AG04450 (cell line): ENCODE results near the gene GAREM2. TPM values are rescaled to one million over a fixed set of nuclear protein-coding genes. Genes with fewer than 3 reads are reported as not detected.

Experiments used
- CTCF ChIA-PET: fragments of 300-600, 350-600 bp; formaldehyde crosslinking; extraction: SDS; loops from one replicate; lab custom pipeline; 2022; ENCODE audit warnings: antibody characterized with exemption, inconsistent platforms; lab: Charles Lee
- POLR2A ChIA-PET: fragments of 350-600 bp; formaldehyde crosslinking; extraction: SDS; loops from one replicate; lab custom pipeline; 2021; ENCODE audit warnings: antibody characterized with exemption, inconsistent platforms; lab: Yijun Ruan, JAX
- DNase-seq: peaks from one replicate; pipeline ENCODE4 v3.0.0-alpha.2; 2011; ENCODE audit warnings: low read depth, low spot score
- H3K27ac ChIP-seq: one replicate; pipeline ENCODE4 v1.5.1; 2012; ENCODE audit warnings: low read depth, low read length, control low read depth
- H3K27me3 ChIP-seq: one replicate; pipeline ENCODE4 v1.6.0; 2012; ENCODE audit warnings: low read length; ENCODE audit not compliant: control insufficient read depth, insufficient read depth
- H3K4me3 ChIP-seq: 2 replicates; pipeline ENCODE4 v1.5.1; 2011; ENCODE audit warnings: mild to moderate bottlenecking, low read depth, low read length, control low read depth
- H3K9me3 ChIP-seq: 2 replicates; pipeline ENCODE4 v1.5.1; 2012; ENCODE audit warnings: low read length; ENCODE audit not compliant: control insufficient read depth, insufficient read depth
- polyA plus RNA-seq: library from polyadenylated mRNA; depleted of rRNA; stranded (reverse); fragments of >200 nt; gene quantifications from 2 replicates; pipeline ENCODE4 v1.2.3, GENCODE V29; 2011; rRNA removed
- TF ChIP-seq, protein P1 (sequence below): IDR thresholded peaks from 2 replicates; pipeline ENCODE4 v1.5.1; 2011; ENCODE audit warnings: low read depth, low read length, control low read depth, inconsistent platforms

The GAREM2 gene
- polyA plus RNA-seq, 1 experiment: 2.8 TPM

DNA sequence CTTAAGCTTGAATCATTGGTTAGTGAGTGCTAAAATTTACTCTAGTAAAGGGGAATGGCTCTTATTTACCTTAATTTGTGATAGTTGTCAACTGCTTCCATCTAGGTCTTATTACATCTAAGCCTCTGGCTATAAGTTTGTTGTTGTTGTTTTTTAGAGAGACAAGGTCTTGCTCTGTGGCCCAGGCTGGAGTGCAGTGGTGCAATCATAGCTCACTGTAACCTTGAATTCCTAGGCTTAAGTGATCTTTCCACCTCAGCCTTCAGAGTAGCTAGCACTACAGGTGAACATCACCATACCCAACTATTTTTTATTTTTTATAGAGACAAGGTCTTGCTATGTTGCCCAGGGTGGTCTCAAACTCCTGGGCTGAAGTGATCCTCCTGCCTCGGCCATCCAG, 65.0 kb downstream of the GAREM2 start:
- no peak for DNase-seq
- ChIA-PET POLR2A (no interaction called here), CTCF (interaction anchor here (1.9 kb wide), 1 partner anchor 93 kb away, joined by 9 read pairs; no protein-coding TSS in a partner anchor)
- Histone ChIP-seq H3K4me3 (no peak overlapping the region), H3K27ac (no peak overlapping the region), H3K9me3 (no peaks in the 10 kb centered on the region), H3K27me3 (no peaks in the 10 kb centered on the region)
- TF ChIP-seq, protein P1, sequence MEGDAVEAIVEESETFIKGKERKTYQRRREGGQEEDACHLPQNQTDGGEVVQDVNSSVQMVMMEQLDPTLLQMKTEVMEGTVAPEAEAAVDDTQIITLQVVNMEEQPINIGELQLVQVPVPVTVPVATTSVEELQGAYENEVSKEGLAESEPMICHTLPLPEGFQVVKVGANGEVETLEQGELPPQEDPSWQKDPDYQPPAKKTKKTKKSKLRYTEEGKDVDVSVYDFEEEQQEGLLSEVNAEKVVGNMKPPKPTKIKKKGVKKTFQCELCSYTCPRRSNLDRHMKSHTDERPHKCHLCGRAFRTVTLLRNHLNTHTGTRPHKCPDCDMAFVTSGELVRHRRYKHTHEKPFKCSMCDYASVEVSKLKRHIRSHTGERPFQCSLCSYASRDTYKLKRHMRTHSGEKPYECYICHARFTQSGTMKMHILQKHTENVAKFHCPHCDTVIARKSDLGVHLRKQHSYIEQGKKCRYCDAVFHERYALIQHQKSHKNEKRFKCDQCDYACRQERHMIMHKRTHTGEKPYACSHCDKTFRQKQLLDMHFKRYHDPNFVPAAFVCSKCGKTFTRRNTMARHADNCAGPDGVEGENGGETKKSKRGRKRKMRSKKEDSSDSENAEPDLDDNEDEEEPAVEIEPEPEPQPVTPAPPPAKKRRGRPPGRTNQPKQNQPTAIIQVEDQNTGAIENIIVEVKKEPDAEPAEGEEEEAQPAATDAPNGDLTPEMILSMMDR: no peak

DNA sequence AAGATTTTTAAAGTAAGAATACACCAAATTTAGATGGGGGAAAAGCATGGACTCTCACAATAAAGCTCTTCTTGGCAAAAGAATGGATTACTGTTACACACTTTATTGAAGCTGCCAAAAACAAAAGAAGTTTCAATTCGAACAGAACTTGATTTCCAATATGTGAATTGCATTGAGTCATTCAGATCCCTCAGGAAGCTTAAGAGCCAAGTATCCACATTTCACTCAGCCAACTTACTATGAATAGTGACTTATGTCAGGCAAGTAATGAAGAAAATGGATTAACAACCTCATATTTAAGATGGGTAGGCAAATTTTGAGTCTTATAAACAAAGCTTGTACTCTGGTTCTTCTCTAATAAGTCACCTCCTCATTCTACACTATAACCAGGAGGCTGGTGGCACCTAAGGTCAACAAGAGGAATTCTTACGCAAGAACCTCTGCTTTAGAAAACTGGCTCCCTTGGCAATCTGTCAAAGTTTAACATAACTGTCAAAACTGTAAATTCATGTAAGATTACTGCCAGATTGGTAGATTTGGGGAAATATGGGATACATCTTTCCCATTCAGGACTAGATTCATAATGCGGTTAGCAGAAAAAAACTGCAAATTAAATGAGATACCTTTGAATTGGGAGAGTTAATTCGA, 65.5 kb downstream of the GAREM2 start:
- TF ChIP-seq, protein P1: no peak
- DNase-seq: no peak
- no peaks in the 10 kb centered on the region for H3K9me3 ChIP-seq
- H3K27ac ChIP-seq: no peak overlapping the region
- POLR2A ChIA-PET: no interaction called here
- CTCF ChIA-PET: interaction anchor here (1.9 kb wide), 1 partner anchor 92 kb away, joined by 9 read pairs; no protein-coding TSS in a partner anchor
- H3K27me3 ChIP-seq: no peaks in the 10 kb centered on the region
- H3K4me3 ChIP-seq: no peak overlapping the region

Other genes starting within 250 kb of the GAREM2 start
- gene KIF3C, start 190.6 kb upstream of the GAREM2 start, polyA plus RNA-seq: 8.0 and 9.5 TPM in 2 replicates
- 116 and 178 TPM in 2 replicates for gene RAB10, start 139.0 kb upstream of the GAREM2 start, polyA plus RNA-seq
- gene HADHA, start 71.5 kb downstream of the GAREM2 start, polyA plus RNA-seq: 155 and 172 TPM in 2 replicates
- gene HADHB, start 71.9 kb downstream of the GAREM2 start, polyA plus RNA-seq: 129 and 162 TPM in 2 replicates
- 8.9 and 10.9 TPM in 2 replicates for gene SELENOI, start 173.1 kb downstream of the GAREM2 start, polyA plus RNA-seq
- gene ADGRF3, start 173.7 kb downstream of the GAREM2 start, polyA plus RNA-seq: 0.02 TPM in 1 of 2 replicates, not detected in the other
- gene DRC1, start 228.8 kb downstream of the GAREM2 start, polyA plus RNA-seq: 0.16 TPM in 1 of 2 replicates, not detected in the other